HL-60 (cell line): Measurements from ENCODE around the gene ZNF664.

Source experiments
- DNase-seq, 2 experiments: peaks; one replicate each; pipeline ENCODE4 v3.0.0-alpha.2; 2010 to 2020; ENCODE audit warnings: low read depth in 1 of 2, low spot score in 1 of 2
- H3K27ac ChIP-seq: fragments of 250-450 bp; sonication (Bioruptor Pico); replicated peaks from 2 replicates; pipeline ENCODE4 v1.5.1; 2020; ENCODE audit warnings: mild to moderate bottlenecking, moderate library complexity
- H3K27me3 ChIP-seq: fragments of 250-450 bp; sonication (Bioruptor Pico); 2 replicates; pipeline ENCODE4 v1.5.1; 2021; ENCODE audit warnings: mild to moderate bottlenecking, moderate library complexity; ENCODE audit not compliant: insufficient read depth, poor library complexity, severe bottlenecking
- H3K4me3 ChIP-seq: replicated peaks from 2 replicates; pipeline ENCODE4 v1.5.1; 2011; ENCODE audit warnings: mild to moderate bottlenecking, control low read depth, low read length; ENCODE audit not compliant: insufficient read depth
- GABPA ChIP-seq: IDR thresholded peaks from 2 replicates; pipeline ENCODE4 v1.6.1; 2012; ENCODE audit warnings: low read depth
- POLR2AphosphoS5 ChIP-seq: IDR thresholded peaks from 2 replicates; pipeline ENCODE4 v1.6.1; 2012; ENCODE audit warnings: low read depth
- SPI1 ChIP-seq: IDR thresholded peaks from 2 replicates; pipeline ENCODE4 v1.6.1; 2012; ENCODE audit warnings: low read depth, mild to moderate bottlenecking, borderline replicate concordance
- TF ChIP-seq, protein P1 (sequence below): IDR thresholded peaks from one replicate; pipeline ENCODE4 v1.5.1; 2011; ENCODE audit warnings: low read length, control low read depth, inconsistent platforms; ENCODE audit not compliant: insufficient read depth
- TF ChIP-seq, protein P2 (sequence below): IDR thresholded peaks from 2 replicates; pipeline ENCODE4 v1.6.1; 2012; ENCODE audit warnings: low read depth; ENCODE audit not compliant: insufficient replicate concordance

Gene ZNF664

DNA sequence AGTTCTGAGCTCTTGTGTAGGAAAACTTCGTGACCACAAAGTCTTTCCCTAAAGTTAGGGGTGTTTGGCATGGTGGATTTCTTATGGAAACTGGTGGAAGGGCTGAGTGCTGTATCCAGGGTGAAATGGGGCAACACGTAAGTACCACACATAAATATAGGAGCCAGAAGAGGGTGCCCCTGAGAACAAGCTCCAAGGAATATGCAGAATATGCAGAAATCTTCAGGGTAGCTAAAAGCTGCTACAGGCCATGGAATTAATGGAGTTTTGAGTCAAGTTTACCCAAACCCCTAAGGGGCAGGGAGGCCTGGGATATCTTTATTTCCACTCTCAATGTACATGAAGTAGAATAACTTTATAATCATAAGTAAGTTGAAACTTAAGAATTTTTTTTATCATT, 44.0 kb downstream of the ZNF664 start:
- no peak overlapping the region for H3K27ac ChIP-seq
- H3K27me3 ChIP-seq: peaks cover 2% of the 10 kb centered on the region
- no peak for TF ChIP-seq GABPA
- TF ChIP-seq, protein P1, sequence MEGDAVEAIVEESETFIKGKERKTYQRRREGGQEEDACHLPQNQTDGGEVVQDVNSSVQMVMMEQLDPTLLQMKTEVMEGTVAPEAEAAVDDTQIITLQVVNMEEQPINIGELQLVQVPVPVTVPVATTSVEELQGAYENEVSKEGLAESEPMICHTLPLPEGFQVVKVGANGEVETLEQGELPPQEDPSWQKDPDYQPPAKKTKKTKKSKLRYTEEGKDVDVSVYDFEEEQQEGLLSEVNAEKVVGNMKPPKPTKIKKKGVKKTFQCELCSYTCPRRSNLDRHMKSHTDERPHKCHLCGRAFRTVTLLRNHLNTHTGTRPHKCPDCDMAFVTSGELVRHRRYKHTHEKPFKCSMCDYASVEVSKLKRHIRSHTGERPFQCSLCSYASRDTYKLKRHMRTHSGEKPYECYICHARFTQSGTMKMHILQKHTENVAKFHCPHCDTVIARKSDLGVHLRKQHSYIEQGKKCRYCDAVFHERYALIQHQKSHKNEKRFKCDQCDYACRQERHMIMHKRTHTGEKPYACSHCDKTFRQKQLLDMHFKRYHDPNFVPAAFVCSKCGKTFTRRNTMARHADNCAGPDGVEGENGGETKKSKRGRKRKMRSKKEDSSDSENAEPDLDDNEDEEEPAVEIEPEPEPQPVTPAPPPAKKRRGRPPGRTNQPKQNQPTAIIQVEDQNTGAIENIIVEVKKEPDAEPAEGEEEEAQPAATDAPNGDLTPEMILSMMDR: no peak
- no peak for TF ChIP-seq POLR2AphosphoS5
- no peak for TF ChIP-seq SPI1
- TF ChIP-seq, protein P2, sequence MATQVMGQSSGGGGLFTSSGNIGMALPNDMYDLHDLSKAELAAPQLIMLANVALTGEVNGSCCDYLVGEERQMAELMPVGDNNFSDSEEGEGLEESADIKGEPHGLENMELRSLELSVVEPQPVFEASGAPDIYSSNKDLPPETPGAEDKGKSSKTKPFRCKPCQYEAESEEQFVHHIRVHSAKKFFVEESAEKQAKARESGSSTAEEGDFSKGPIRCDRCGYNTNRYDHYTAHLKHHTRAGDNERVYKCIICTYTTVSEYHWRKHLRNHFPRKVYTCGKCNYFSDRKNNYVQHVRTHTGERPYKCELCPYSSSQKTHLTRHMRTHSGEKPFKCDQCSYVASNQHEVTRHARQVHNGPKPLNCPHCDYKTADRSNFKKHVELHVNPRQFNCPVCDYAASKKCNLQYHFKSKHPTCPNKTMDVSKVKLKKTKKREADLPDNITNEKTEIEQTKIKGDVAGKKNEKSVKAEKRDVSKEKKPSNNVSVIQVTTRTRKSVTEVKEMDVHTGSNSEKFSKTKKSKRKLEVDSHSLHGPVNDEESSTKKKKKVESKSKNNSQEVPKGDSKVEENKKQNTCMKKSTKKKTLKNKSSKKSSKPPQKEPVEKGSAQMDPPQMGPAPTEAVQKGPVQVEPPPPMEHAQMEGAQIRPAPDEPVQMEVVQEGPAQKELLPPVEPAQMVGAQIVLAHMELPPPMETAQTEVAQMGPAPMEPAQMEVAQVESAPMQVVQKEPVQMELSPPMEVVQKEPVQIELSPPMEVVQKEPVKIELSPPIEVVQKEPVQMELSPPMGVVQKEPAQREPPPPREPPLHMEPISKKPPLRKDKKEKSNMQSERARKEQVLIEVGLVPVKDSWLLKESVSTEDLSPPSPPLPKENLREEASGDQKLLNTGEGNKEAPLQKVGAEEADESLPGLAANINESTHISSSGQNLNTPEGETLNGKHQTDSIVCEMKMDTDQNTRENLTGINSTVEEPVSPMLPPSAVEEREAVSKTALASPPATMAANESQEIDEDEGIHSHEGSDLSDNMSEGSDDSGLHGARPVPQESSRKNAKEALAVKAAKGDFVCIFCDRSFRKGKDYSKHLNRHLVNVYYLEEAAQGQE: no peak
- DNase-seq: no peak
- H3K4me3 ChIP-seq: no peak overlapping the region

DNA sequence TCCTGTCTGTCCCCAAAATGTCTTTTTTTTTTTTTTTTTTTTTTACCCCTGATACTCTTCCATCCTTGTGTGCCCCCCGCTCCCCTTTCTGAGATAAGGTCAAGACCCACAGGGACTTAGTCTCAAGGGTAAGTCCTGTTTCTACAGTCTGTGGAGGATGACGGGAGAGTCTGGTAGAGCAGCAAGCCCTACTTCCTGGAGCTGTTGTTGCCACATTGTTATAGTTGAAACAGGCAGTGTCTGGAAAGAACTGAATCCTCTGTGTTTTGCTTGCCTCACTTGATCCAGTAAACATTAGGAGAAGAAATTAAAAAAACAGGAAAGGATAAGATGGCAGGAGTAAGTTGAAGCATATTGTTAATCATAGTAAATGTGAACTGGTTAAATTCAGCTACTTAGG, 45.5 kb downstream of the ZNF664 start:
- no peak overlapping the region for H3K4me3 ChIP-seq

DNA sequence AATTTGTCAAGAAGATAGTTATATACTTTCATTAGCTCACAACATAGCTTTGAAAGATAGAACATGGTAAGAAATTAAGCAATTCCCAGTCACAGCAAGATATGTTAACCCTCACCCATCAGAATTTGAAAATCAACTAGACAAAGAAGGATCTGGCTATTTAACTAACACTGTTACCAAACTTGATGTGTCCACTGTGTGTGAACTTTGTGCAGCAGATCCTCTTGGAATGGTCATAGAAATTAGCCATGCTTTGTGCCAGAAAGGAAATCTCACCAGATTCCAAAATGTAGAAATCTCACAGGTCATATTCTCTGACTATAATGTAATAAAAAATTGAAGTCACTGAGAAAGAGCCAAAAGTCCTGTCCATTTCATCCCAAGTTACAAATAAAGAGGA, 46.1 kb downstream of the ZNF664 start:
- Histone ChIP-seq H3K4me3 (no peak overlapping the region), H3K27me3 (peaks cover 2% of the 10 kb centered on the region), H3K27ac (no peak overlapping the region)
- TF ChIP-seq POLR2AphosphoS5: no peak
- TF ChIP-seq, protein P2: no peak
- TF ChIP-seq SPI1: no peak
- no peak for TF ChIP-seq GABPA
- TF ChIP-seq, protein P1: no peak
- DNase-seq: no peak

More for the DNA sequence above, 45.5 kb downstream of the ZNF664 start:
- TF ChIP-seq GABPA: no peak
- no peak for TF ChIP-seq SPI1
- TF ChIP-seq, protein P1: no peak
- TF ChIP-seq, protein P2: no peak
- TF ChIP-seq POLR2AphosphoS5: no peak
- DNase-seq: no peak
- H3K27ac ChIP-seq: no peak overlapping the region
- H3K27me3 ChIP-seq: peaks cover 2% of the 10 kb centered on the region
